Activated CD8-positive, alpha-beta T cell treated with anti-CD3 and anti-CD28 coated beads, Interleukin-2, amount 10 ng/mL, durations not matched to agents 7 days and 5 days (primary cell): ENCODE results near the gene FBRS. TPM values are rescaled to one million over a fixed set of nuclear protein-coding genes. Genes with fewer than 3 reads are reported as not detected.
"Not testable (repeated sequence)": the region's sequence is repeated elsewhere in the genome, so short reads cannot be mapped to it uniquely, and the experiment has no call there.

Experiments used
- ATAC-seq: fragments of 150-1000 bp; cut with Tn5 transposase; one replicate; pipeline ENCODE4 v1.10.0; 2021; ENCODE audit warnings: moderate library complexity
- CTCF ChIA-PET: fragments of 350-600 bp; sonication (Branson Sonifier 250); formaldehyde crosslinking; loops from one replicate; lab custom pipeline; 2021; ENCODE audit warnings: antibody characterized with exemption; lab: Charles Lee
- POLR2A ChIA-PET: fragments of 350-600 bp; sonication (Branson Sonifier 250); formaldehyde crosslinking; loops from one replicate; lab custom pipeline; 2021; ENCODE audit warnings: antibody characterized with exemption; lab: Charles Lee
- DNase-seq: peaks from one replicate; pipeline ENCODE4 v3.0.0-alpha.2; 2020
- H3K27ac Mint-ChIP-seq: one replicate; pipeline ENCODE4 v1.8.0; 2021; ENCODE audit warnings: mild to moderate bottlenecking, mixed read lengths
- H3K27me3 Mint-ChIP-seq: one replicate; pipeline ENCODE4 v1.8.0; 2021; ENCODE audit warnings: low read depth, mixed read lengths
- H3K36me3 Mint-ChIP-seq: one replicate; pipeline ENCODE4 v1.8.0; 2021; ENCODE audit warnings: low read depth, mixed read lengths
- H3K4me1 Mint-ChIP-seq: one replicate; pipeline ENCODE4 v1.8.0; 2021; ENCODE audit warnings: low read depth, mixed read lengths
- H3K4me3 Mint-ChIP-seq: one replicate; pipeline ENCODE4 v1.8.0; 2021; ENCODE audit warnings: mild to moderate bottlenecking, mixed read lengths
- H3K9me3 Mint-ChIP-seq: one replicate; pipeline ENCODE4 v1.8.0; 2022; ENCODE audit warnings: mixed read lengths; ENCODE audit not compliant: insufficient read depth
- total RNA-seq, 2 experiments: library from RNA; stranded (reverse); gene quantifications; one replicate each; pipeline ENCODE4 v1.2.3, GENCODE V29; 2021

Gene FBRS
- total RNA-seq, 2 experiments from 2014 or later, result 85.2 to 100 TPM

DNA sequence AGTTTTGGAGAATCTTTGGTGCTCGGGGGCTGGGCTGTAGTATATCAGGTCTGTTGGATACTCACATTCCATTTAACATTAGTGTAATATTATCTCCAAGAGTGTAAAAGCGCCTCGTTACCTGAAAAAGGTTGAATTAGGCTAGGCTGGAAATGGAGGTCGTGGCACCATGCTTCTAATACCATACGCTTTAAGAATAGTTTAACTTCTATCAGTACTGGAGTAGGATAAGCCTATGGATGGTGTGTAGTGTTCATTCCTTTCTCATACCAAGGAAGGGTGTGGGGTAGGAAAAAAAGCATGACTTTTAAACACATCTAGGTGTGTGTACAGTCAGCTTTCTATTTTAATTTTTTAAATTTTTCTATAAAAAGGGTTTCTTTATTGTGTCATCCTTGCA lies 42.7 kb downstream of the FBRS start:
- ATAC-seq, result no peak
- H3K4me1 Mint-ChIP-seq, result peaks cover 31% of the 10 kb centered on the region
- H3K36me3 Mint-ChIP-seq, result peaks cover 44% of the 10 kb centered on the region
- no peaks in the 10 kb centered on the region for H3K27me3 Mint-ChIP-seq
- ChIA-PET CTCF (no interaction called here), POLR2A (no interaction called here)
- no peak overlapping the region for H3K27ac Mint-ChIP-seq
- H3K4me3 Mint-ChIP-seq, result no peak overlapping the region
- H3K9me3 Mint-ChIP-seq, result no peaks in the 10 kb centered on the region
- no peak for DNase-seq

DNA sequence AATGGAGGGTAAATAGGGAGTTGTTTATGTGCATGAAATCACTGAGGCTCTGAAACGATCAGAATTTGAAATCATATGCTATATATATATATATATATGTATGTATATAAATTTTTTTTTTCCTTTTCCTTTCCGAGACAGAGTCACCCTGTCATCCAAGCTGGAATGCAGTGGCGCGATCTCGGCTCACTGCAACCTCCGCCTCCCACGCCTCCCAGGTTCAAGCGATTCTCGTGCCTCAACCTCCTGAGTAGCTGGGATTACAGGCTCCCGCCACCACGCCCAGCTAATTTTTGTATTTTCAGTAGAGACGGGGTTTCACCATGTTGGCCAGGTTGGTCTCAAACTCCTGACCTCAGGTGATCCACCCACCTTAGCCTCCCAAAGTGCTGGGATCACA lies 44.8 kb downstream of the FBRS start:
- not testable (repeated sequence) for H3K27me3 Mint-ChIP-seq, DNase-seq, H3K27ac Mint-ChIP-seq, ATAC-seq, H3K4me3 Mint-ChIP-seq, H3K9me3 Mint-ChIP-seq
- Mint-ChIP-seq H3K36me3 (peaks cover 62% of the 10 kb centered on the region), H3K4me1 (peaks cover 22% of the 10 kb centered on the region)
- POLR2A ChIA-PET, result interaction anchor here (1.3 kb wide), 1 partner anchor 17 kb away, joined by 4 read pairs; no protein-coding TSS in a partner anchor
- CTCF ChIA-PET, result interaction anchor here (1.6 kb wide), 1 partner anchor 9 kb away, joined by 3 read pairs; no protein-coding TSS in a partner anchor

GRCh38 chr16:30703971-30704370 lies 45.7 kb downstream of the FBRS start:
- ChIA-PET CTCF (no interaction called here), POLR2A (interaction anchor here (1.3 kb wide), 1 partner anchor 18 kb away, joined by 4 read pairs; no protein-coding TSS in a partner anchor)
- ATAC-seq (no peak), DNase-seq (no peak)
- Mint-ChIP-seq H3K9me3 (no peaks in the 10 kb centered on the region), H3K27me3 (no peaks in the 10 kb centered on the region), H3K27ac (no peak overlapping the region), H3K4me1 (peaks cover 22% of the 10 kb centered on the region), H3K36me3 (peaks cover 65% of the 10 kb centered on the region), H3K4me3 (no peak overlapping the region)

- CTCF ChIA-PET, result interaction anchor here (0.8 kb wide), 1 partner anchor 12 kb away, joined by 3 read pairs; no protein-coding TSS in a partner anchor
- peaks cover 67% of the 10 kb centered on the region for H3K36me3 Mint-ChIP-seq
These were observed 47.8 kb downstream of the FBRS start for GRCh38 chr16:30706046-30706445.

GRCh38 chr16:30710971-30711370 lies 52.7 kb downstream of the FBRS start:
- DNase-seq (no peak), ATAC-seq (no peak)
- H3K27me3 Mint-ChIP-seq, result no peaks in the 10 kb centered on the region
- H3K4me3 Mint-ChIP-seq, result no peak overlapping the region
- H3K36me3 Mint-ChIP-seq, result peaks cover 81% of the 10 kb centered on the region
- POLR2A ChIA-PET, result no interaction called here
- peaks cover 24% of the 10 kb centered on the region for H3K4me1 Mint-ChIP-seq
- H3K27ac Mint-ChIP-seq, result no peak overlapping the region
- no peaks in the 10 kb centered on the region for H3K9me3 Mint-ChIP-seq
- CTCF ChIA-PET, result interaction anchor here (1.3 kb wide), 1 partner anchor 104 kb away, joined by 3 read pairs; no protein-coding TSS in a partner anchor

More at GRCh38 chr16:30706046-30706445, 47.8 kb downstream of the FBRS start:
- H3K27me3 Mint-ChIP-seq, result no peaks in the 10 kb centered on the region
- H3K4me1 Mint-ChIP-seq, result peaks cover 6% of the 10 kb centered on the region
- no peak overlapping the region for H3K4me3 Mint-ChIP-seq
- POLR2A ChIA-PET, result interaction anchor here (0.6 kb wide), 1 partner anchor 201 kb away, joined by 3 read pairs; no protein-coding TSS in a partner anchor
- no peak overlapping the region for H3K27ac Mint-ChIP-seq
- DNase-seq (no peak), ATAC-seq (no peak)
- H3K9me3 Mint-ChIP-seq, result no peaks in the 10 kb centered on the region

DNA sequence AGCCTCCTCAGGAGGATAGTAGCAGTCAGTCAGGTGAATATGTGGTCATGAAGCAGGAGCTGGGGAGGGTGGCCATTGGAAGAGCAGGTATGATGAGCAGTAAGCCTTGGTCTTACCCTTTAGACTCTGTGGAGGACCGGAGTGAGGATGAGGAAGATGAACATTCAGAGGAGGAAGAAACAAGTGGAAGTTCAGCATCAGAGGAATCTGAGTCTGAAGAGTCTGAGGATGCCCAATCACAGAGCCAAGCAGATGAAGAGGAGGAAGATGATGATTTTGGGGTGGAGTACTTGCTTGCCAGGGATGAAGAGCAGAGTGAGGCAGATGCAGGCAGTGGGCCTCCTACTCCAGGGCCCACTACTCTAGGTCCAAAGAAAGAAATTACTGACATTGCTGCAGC lies 53.5 kb downstream of the FBRS start:
- CTCF ChIA-PET, result interaction anchor here (1.3 kb wide), 1 partner anchor 103 kb away, joined by 3 read pairs; no protein-coding TSS in a partner anchor
- H3K36me3 Mint-ChIP-seq, result peaks cover 84% of the 10 kb centered on the region
- H3K9me3 Mint-ChIP-seq, result no peaks in the 10 kb centered on the region
- no peak for ATAC-seq
- H3K4me3 Mint-ChIP-seq, result no peak overlapping the region
- H3K27ac Mint-ChIP-seq, result no peak overlapping the region
- no peaks in the 10 kb centered on the region for H3K27me3 Mint-ChIP-seq
- no peak for DNase-seq
- peaks cover 31% of the 10 kb centered on the region for H3K4me1 Mint-ChIP-seq
- POLR2A ChIA-PET, result no interaction called here

- DNase-seq (peak; percentile 65), ATAC-seq (peak; percentile 97)
- Mint-ChIP-seq H3K27ac (peak overlapping the region; percentile 91), H3K4me1 (peaks cover 38% of the 10 kb centered on the region), H3K9me3 (no peaks in the 10 kb centered on the region), H3K4me3 (peak overlapping the region; percentile 24), H3K27me3 (no peaks in the 10 kb centered on the region), H3K36me3 (peaks cover 72% of the 10 kb centered on the region)
- ChIA-PET POLR2A (interaction anchor here (1.0 kb wide), 2 partner anchors 26 to 32 kb away, joined by 3 to 4 read pairs; partner anchors contain the start of gene PHKG2), CTCF (no interaction called here)
These were observed 57.7 kb downstream of the FBRS start for GRCh38 chr16:30715750-30716445.

- ChIA-PET POLR2A (no interaction called here), CTCF (interaction anchor here (0.7 kb wide), 1 partner anchor 95 kb away, joined by 3 read pairs; no protein-coding TSS in a partner anchor)
- no peaks in the 10 kb centered on the region for H3K9me3 Mint-ChIP-seq
- H3K27me3 Mint-ChIP-seq, result no peaks in the 10 kb centered on the region
- ATAC-seq, result no peak
- no peak overlapping the region for H3K4me3 Mint-ChIP-seq
- peaks cover 21% of the 10 kb centered on the region for H3K4me1 Mint-ChIP-seq
- DNase-seq, result no peak
- H3K36me3 Mint-ChIP-seq, result peaks cover 75% of the 10 kb centered on the region
- peak overlapping the region; percentile 10 for H3K27ac Mint-ChIP-seq
These were observed 61.9 kb downstream of the FBRS start for GRCh38 chr16:30720086-30720485.

Other genes starting within 250 kb of the FBRS start
- gene DCTPP1, start 228.4 kb upstream of the FBRS start, total RNA-seq, result 10 to 100 TPM; 87.3 to 92.8 TPM
- 10 to 100 TPM; 64.6 to 68.7 TPM for gene SEPHS2, start 212.6 kb upstream of the FBRS start, total RNA-seq
- 100 to 1,000 TPM; 458 to 471 TPM for gene ITGAL, start 185.7 kb upstream of the FBRS start, total RNA-seq
- gene ZNF768, start 131.9 kb upstream of the FBRS start, total RNA-seq, result 1 to 10 TPM; 6.7 to 7.0 TPM
- gene ZNF747, start 123.6 kb upstream of the FBRS start, total RNA-seq, result 10 to 100 TPM in 1 of 2 experiments, 1 to 10 TPM in 1; 8.9 to 10.8 TPM
- 10 to 100 TPM; 15.2 to 15.4 TPM for gene ZNF764, start 100.1 kb upstream of the FBRS start, total RNA-seq
- gene ZNF688, start 86.7 kb upstream of the FBRS start, total RNA-seq, result 10 to 100 TPM; 12.5 to 13.4 TPM
- gene ZNF785, start 72.7 kb upstream of the FBRS start, total RNA-seq, result 10 to 100 TPM; 11.7 to 13.7 TPM
- 10 to 100 TPM; 12.0 to 13.4 TPM for gene ZNF689, start 48.0 kb upstream of the FBRS start, total RNA-seq
- gene PRR14, start 7.5 kb upstream of the FBRS start, total RNA-seq, result 10 to 100 TPM; 87.6 to 91.4 TPM
- 10 to 100 TPM; 75.2 to 76.0 TPM for gene SRCAP, start 40.7 kb downstream of the FBRS start, total RNA-seq
- 10 to 100 TPM; 42.1 to 43.7 TPM for gene PHKG2, start 90.0 kb downstream of the FBRS start, total RNA-seq
- gene CFAP119, start 103.6 kb downstream of the FBRS start, total RNA-seq, result 1 to 10 TPM; 4.4 to 4.8 TPM
- 100 to 1,000 TPM; 100 to 102 TPM for gene RNF40, start 103.9 kb downstream of the FBRS start, total RNA-seq
- gene ZNF629, start 128.8 kb downstream of the FBRS start, total RNA-seq, result 1 to 10 TPM; 1.7 to 1.9 TPM
- gene BCL7C, start 235.6 kb downstream of the FBRS start, total RNA-seq, result 10 to 100 TPM; 30.3 to 34.5 TPM
- under 1 TPM; 0.23 to 0.34 TPM for gene CTF1, start 238.2 kb downstream of the FBRS start, total RNA-seq